ENCODE results near the gene SOX21. TPM values are rescaled to one million over a fixed set of nuclear protein-coding genes. Genes with fewer than 3 reads are reported as not detected.

Gene SOX21
- total and polyA plus RNA-seq, 10 of the 15 experiments (the other 5 are each of a cell fraction or from before 2014, with no cell fraction given), result not detected

DNA sequence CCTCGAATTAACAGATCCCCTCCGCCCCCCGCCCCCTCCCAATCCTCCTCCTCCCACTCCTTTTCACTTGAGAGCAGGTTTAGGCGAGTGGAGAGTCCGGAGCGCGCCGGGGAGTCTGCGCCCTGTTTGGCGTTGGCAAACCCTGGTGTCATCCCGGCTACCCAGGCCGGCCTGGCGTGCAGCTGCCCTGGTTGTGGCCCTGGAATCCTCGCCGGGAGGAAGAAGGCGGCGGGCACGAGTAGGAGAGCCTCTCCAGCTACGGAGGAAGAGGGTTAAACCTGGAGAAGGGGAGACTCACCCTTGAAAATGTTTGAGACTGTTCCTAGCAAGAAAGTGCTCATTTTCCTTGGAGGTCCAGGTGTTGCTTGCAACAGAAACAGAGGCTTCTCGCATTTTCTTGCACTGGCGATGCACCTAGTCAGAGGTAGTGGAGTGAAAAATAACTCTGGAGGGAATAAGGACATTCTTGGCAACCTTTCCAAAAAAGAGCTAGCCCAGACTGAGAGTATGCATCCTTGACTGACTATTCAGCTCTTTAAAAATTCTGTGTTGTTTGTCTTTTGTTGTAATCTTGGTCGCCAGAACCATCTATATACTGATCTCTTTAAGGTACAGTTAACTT, 1.3 kb upstream of the SOX21 start (continued):
- TF ChIP-seq, protein P1, sequence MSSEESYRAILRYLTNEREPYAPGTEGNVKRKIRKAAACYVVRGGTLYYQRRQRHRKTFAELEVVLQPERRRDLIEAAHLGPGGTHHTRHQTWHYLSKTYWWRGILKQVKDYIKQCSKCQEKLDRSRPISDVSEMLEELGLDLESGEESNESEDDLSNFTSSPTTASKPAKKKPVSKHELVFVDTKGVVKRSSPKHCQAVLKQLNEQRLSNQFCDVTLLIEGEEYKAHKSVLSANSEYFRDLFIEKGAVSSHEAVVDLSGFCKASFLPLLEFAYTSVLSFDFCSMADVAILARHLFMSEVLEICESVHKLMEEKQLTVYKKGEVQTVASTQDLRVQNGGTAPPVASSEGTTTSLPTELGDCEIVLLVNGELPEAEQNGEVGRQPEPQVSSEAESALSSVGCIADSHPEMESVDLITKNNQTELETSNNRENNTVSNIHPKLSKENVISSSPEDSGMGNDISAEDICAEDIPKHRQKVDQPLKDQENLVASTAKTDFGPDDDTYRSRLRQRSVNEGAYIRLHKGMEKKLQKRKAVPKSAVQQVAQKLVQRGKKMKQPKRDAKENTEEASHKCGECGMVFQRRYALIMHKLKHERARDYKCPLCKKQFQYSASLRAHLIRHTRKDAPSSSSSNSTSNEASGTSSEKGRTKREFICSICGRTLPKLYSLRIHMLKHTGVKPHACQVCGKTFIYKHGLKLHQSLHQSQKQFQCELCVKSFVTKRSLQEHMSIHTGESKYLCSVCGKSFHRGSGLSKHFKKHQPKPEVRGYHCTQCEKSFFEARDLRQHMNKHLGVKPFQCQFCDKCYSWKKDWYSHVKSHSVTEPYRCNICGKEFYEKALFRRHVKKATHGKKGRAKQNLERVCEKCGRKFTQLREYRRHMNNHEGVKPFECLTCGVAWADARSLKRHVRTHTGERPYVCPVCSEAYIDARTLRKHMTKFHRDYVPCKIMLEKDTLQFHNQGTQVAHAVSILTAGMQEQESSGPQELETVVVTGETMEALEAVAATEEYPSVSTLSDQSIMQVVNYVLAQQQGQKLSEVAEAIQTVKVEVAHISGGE (CRISPR knock-in tag; IDR thresholded peaks at IDR 0.05), result no peak
- no peak for TF ChIP-seq ELK1 (IDR thresholded peaks at IDR 0.05; ENCODE audit: low read depth, low read length)
- no peak for TF ChIP-seq NFIC (IDR thresholded peaks at IDR 0.05; ENCODE audit: low read depth, low read length)
- TF ChIP-seq ASH2L (IDR thresholded peaks at IDR 0.05; ENCODE audit: borderline replicate concordance, low read depth), result no peak

GRCh38 chr13:94712812-94713560, 641 bp upstream of the SOX21 start:
- H4K20me1 ChIP-seq (ENCODE audit: control insufficient read depth, insufficient read depth), result no peaks in the 10 kb centered on the region
- no TSS peak for BruUV-seq (replicated peaks)
- ChIA-PET CTCF (no interaction called here), POLR2A (no interaction called here), SMC1A (ENCODE audit: uncharacterized antibody, unreplicated experiment) (no interaction called here), RAD21 (ENCODE audit: unreplicated experiment) (no interaction called here)
- H3K27ac ChIP-seq (ENCODE audit: control insufficient read depth, insufficient read depth), result no peak overlapping the region
- 0 out of 2 replicates have a peak overlapping the region, but pooled peaks have one; percentile 17 for H3K4me2 ChIP-seq (ENCODE audit: control insufficient read depth, insufficient read depth)
- H3K9me3 ChIP-seq (replicated peaks; ENCODE audit: control insufficient read depth, insufficient read depth, low read length), result no peaks in the 10 kb centered on the region; the same call in 1 of the 3 replicates
- H3K27me3 ChIP-seq (replicated peaks in 1 of 2; ENCODE audit: control insufficient read depth in 2 of 2, insufficient read depth in 2 of 2, low read length in 1 of 2), result peaks cover 12 to 31% of the 10 kb centered on the region in 2 experiments
- H3K4me1 ChIP-seq (ENCODE audit: control insufficient read depth, insufficient read depth, low read length), result no peaks in the 10 kb centered on the region
- WGBS (ENCODE audit: insufficient coverage, insufficient replicate concordance, low lambda C conversion rate, missing lambda C conversion rate), result 1% methylated on average over 71 of the region's 79 CpGs
- H2AFZ ChIP-seq (ENCODE audit: control insufficient read depth, low read depth, low read length), result no peak overlapping the region
- DNase-seq (ENCODE audit: low read depth, low spot score) (no peak), ATAC-seq (peak; percentile 38), FAIRE-seq (no peak)
- H3K36me3 ChIP-seq (ENCODE audit: control insufficient read depth in 2 of 2, insufficient read depth in 2 of 2, low read length in 1 of 2), result no peaks in the 10 kb centered on the region
- no peaks in the 10 kb centered on the region for H3K79me2 ChIP-seq (ENCODE audit: control insufficient read depth, insufficient read depth, low read length)
- no peak overlapping the region for H3K9ac ChIP-seq (ENCODE audit: control insufficient read depth, insufficient read depth, low read length)
- H3K4me3 ChIP-seq, result no peak overlapping the region
- intact Hi-C loops (cut with micrococcal nuclease; ENCODE audit: unreplicated experiment), result no loop called here
- in situ Hi-C loops (cut with MboI), result no loop called here
- TF ChIP-seq HDAC6 (IDR thresholded peaks at IDR 0.05; ENCODE audit: unreplicated experiment), result peak; percentile 57
- no peak for TF ChIP-seq LARP7 (IDR thresholded peaks at IDR 0.05)

All from GM12878 (cell line).